8988T (cell line): ENCODE results near the gene SHISAL2B.
"Not testable (repeated sequence)": the region's sequence is repeated elsewhere in the genome, so short reads cannot be mapped to it uniquely, and the experiment has no call there.

ENCODE experiments used
- DNase-seq: peaks from one replicate; pipeline ENCODE4 v3.0.0; 2011

SHISAL2B gene

DNA sequence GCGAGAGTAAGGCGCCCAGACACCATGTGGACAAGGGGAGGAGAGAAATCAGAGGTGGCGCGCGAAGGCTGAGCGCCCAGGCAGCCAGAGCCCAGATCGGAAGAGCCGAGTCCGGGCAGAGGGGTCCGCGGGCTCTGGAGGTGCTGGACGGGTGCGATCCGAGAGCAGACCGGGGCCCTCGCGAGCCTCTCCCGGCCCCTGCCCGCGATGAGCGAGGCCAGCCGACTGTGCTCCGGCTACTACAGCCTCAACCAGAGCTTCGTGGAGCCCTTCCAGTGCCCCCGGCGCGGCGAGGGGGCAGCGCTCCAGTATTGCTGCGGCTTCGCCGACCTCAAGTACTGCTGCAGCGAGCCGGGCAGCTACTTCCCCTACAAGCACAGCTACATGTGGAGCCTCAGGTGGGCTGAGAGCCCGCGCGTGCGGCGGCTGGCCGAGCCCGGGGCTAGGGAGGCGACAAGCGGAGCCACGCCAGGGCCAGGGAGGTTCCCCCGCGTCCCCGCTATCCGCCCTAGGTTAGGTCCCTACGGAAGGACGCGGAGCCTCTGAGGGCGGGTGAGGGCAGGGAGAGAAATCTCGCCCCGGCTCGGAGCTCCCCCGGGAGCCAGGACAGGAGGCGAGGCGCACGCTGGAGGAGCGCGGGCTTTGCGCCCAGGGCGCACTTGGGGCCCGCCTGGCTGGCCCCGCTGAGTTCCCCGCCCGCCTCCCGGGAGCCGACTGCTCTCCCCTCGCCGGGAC lies at the start of gene SHISAL2B:
TSS of gene SHISAL2B (plus strand) at position 87 of the 735 bp plus-strand sequence. CDS start at position 208, 121 bp downstream.
- no peak for DNase-seq

GRCh38 chr5:64644831-64645230 lies 45.5 kb upstream of the SHISAL2B start:
- DNase-seq = no peak

DNA sequence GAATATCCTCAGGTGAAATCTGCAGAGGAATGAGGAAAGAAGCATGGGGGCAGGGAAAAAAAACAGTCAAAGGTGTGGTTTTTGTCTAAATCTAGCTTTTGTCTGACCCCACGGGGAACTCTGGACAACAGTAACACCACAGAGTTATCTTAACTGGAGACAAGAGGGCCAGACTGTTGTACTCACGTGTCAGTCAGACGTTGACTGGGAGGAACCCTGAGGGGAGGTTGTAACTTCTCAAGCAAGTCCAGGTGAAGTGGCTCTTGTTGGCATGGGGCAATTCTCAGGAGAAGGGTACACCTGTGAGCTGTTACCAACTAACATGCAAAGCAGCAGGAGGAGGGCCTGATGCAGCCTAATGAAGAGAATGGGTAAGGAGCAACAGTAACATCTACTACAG lies 44.1 kb upstream of the SHISAL2B start:
- no peak for DNase-seq

- DNase-seq = no peak
These were observed 40.8 kb upstream of the SHISAL2B start for GRCh38 chr5:64649512-64649911.

GRCh38 chr5:64653766-64654560 lies 36.3 kb upstream of the SHISAL2B start:
- no peak for DNase-seq

DNA sequence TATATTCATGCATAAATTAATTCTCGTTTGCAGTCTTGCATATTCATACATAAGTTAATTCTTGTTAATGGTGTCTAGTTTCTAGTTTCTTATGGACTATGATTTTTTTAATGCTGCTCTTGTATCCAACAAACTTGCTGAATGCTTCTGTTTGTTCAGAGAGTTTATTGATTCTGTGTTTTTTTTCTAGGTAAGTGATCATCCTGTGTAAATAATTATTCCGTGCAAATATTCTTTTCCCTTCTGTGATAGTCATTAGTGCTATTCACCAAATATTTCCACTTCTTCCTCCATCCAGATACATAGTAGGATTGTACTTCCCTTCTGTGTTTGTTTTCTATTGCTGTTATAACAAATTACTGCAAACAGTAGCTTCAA lies 35.8 kb upstream of the SHISAL2B start:
- no peak for DNase-seq

GRCh38 chr5:64655596-64655995 lies 34.7 kb upstream of the SHISAL2B start:
- DNase-seq = no peak

- no peak for DNase-seq
These were observed 31.0 kb upstream of the SHISAL2B start for GRCh38 chr5:64659289-64659688.

DNA sequence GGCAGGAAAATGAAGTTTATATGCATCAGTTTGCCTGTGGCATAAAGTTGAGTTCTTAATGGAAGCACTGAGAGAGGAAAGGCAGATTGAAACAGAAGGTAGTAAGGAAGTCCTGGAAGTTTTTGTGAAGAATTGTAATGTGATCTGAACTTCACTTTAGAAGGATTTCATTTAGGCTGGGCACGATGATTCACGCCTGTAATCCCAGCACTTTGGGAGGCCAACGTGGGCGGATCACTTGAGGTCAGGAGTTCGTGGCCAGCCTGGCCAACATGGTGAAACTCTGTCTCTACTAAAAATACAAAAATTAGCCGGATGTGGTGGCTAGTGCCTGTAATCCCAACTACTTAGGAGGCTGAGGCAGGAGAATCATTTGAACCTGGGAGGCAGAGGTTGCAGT lies 27.1 kb upstream of the SHISAL2B start:
- not testable (repeated sequence) for DNase-seq

DNA sequence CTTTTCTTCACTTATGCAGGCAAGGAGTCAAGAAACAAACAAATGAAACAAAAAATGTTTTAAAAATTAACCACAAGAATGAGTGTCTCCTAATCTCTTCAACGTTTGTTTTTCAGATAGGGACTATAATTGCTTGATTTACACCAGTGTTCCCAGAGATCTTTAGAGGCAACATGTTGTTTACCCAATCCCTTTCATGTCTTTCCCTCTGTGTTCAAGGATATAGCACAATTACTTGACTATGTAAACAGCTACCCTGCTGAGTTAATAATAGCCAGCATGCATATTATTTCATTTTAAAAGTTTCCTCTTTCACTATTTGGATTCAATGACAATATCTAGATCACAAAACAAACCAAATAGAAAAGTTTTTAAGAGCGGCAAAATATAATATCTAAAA lies 25.1 kb upstream of the SHISAL2B start:
- DNase-seq = no peak

DNA sequence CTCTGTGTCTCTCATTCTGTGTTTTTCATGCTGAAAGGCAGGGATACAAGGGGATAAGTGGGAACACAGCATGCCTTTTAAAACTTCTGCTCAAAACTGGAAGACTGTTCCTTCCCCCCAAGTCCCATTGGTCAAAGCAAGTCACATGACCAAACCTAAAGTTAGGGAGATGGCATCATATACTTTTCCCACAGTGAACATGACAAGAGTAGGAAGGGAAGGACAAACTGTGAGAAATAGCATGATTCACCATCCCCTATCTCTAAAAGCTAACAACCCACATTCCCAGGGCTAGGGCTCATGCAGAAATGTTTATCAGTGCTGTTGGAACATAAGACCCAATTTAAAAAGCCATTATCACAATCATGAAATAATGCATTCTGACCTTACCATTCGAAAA lies 24.2 kb upstream of the SHISAL2B start:
- DNase-seq = no peak

DNA sequence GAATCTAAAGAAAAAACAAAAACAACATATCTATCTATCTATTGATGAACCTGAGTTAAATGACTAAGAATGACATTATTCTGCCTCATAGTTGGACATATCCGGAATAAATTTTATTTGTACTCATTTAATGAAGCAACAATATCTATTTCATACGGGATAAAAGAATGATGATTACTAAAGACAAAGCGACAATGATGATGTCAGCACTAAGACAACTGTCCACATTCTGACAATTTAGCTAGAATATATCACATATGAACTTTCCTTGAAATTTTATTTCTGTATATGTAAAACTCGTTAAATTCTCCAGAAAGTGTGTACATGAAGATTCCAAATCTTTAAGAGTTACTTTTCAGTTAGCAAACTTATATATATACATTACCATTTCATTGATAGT lies 23.2 kb upstream of the SHISAL2B start:
- no peak for DNase-seq

DNA sequence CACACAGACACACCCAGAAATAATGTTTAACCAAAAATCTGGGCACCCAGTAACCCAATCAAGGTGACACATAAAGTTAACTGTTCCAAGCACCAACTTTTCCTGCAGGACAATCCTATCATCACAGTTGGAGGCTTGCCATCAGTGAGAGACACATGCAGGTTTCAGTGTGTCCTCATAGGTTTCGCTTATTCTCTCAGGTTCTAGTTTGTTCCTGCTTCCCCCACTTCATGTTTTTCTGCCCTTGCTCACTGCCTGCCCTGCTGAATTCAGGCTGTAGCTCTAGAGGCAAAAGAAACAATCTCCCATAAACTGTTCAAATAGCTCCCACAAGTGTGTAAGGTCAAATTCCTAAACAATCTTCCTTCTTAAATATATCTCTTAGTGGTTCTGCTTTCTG lies 20.0 kb upstream of the SHISAL2B start:
- DNase-seq = no peak

DNA sequence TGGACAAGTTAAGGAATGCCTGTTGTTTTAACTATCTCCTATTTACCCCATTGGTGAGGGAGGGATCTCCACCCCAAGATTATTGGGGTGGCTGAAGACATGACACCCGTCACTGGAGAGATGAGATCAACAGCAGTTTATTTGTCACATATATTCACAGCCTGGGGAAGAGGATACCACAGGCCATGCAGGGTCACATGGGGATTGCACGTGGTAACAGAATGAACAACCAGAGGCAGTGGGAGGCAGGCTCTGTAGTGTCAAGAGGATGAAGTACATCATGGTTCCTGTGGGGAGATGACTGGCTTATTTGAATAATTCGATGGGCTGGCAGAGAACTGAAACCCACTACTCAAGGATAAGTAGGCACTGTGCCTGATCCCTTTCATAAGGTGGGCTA lies 18.6 kb upstream of the SHISAL2B start:
- DNase-seq = no peak

DNA sequence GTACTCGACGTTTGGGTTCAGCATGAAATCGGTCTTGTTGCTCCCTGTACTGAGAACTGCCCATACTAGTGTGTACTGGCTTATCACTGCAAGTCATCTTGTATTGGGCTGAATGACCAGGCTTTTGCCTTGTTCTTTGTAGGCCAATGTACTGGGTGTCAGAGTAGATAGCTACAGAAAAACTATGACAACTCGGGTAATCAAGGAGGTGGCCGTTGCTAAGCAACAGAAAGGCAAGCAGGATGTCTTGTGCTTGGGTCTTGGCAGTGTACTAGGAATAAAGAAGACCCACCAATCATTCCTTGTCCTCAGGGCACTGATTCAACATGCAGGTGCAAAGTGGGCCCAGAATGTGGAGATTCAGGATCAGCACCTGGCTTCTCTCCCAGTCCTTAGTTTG lies 11.9 kb upstream of the SHISAL2B start:
- no peak for DNase-seq

DNA sequence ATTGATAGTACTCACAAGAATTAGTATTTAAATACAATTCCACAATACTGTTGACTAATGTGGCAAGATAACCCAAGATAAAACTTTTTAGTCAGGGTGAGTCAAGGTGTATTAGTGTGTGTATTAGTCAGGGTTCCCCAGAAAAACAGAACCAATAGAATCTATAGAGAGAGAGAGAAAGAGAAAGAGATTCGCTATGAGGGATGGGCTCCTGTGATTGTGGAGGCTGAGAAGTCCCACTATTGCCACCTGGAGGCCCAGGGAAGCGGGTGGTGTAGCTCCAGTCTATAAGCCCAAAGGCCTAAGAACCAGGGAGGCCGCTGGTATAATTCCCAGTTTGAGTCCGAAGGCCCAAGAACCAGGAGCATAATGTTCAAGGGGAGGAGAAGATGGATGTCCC lies 10.0 kb upstream of the SHISAL2B start:
- DNase-seq = no peak

DNA sequence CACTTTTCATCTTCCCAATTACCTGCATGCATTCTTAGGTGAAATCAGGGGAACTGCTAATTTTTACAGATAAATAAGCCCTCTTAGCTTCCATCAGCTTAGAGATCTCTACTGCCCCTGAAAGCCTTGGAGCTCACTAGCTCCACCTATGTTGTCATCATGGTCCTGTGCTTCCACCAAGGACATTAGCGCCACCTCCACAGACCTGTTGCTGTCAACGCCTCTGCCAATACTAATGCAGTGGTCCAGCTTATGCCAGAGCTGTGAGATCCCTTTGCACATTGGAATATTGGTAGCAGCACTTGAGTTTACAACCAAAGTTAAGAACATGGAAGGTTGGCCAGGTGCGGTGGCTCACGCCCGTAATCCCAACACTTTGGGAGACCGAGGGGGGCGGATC lies 7.7 kb upstream of the SHISAL2B start:
- DNase-seq = peak; percentile 33

- no peak for DNase-seq
These were observed 4.4 kb upstream of the SHISAL2B start for GRCh38 chr5:64685866-64686265.

- no peak for DNase-seq
These were observed 1.9 kb upstream of the SHISAL2B start for GRCh38 chr5:64688391-64688790.

DNA sequence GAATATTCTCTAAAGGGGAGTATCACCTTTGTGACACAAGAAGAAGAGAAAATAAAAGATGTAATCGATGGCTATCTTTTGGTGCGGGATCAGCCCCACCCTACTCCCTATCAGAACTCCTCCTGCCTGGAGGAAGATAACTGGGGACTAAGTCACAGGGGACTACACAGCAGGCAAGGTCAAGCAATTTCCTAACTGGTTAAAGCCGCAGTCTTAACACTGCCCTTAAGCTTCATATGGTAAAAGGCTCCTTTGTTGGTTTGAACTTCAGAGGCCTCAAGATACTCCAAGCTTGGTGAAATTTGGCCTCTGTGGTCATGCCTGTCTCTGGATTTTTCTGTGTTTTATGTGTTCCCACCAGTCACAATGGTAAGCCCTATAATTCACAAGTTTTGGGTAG lies 1.3 kb upstream of the SHISAL2B start:
- no peak for DNase-seq

- no peak for DNase-seq
These were observed 243 bp upstream of the SHISAL2B start for GRCh38 chr5:64690104-64690416.

DNA sequence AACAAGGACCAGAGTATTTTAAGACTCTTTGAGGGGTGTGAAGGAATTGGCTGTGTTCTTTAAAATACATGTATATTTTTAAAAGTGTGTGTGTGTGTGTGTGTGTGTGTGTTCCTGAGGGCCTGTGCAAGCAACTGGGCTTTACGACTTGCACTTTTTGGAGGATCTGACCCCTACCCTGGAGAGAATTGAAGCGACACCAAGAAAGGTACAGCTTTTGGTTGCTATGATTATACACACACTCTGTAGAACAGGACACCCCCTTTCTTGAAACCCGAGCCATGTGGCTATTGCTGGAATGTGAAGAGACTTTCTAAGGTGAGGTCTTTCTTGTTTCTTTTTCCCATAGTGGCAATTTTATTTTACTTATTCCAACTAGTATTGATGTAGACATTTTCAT lies 988 bp downstream of the SHISAL2B start:
- DNase-seq = no peak

DNA sequence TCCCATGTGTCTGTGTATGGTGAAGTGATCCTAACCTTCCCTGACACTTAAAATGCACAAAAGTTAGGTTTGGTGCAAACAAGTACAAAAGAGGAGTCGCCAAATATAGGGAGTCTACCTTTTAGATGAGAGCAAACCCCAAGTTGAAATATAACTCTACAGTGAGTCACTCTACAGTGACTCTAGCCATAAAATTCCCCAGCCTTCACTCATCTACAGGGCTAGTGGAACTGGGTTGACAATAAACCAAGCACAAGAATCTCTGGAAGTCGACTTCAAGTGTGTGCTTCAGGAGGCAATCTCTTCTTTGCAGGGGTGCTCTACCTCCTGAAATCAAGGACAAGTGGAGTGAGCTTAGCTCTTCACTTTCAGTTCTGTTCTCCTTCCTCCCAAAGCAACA lies 3.3 kb downstream of the SHISAL2B start:
- no peak for DNase-seq

GRCh38 chr5:64696414-64696813 lies 6.1 kb downstream of the SHISAL2B start:
- DNase-seq = not testable (repeated sequence)

DNA sequence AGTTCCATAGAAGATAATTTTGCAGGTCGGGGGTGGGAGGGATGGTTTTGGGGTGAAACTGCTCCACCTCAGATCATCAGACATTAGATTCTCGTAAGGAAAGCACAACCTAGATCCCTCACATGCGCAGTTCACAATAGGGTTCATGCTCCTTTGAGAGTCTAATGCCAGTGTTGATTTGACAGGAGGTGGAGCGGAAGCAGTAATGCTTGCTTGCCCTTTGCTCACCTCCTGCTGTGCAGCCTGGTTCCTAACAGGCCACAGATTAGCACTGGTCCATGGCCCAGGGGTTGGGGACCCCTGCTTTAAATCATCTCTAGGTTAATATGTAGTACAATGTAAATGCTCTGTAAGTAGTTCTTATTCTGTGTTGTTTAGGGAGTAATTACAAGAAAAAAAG lies 10.5 kb downstream of the SHISAL2B start:
- DNase-seq = no peak
